Measurements from ENCODE around the gene SLC37A1.

DNA sequence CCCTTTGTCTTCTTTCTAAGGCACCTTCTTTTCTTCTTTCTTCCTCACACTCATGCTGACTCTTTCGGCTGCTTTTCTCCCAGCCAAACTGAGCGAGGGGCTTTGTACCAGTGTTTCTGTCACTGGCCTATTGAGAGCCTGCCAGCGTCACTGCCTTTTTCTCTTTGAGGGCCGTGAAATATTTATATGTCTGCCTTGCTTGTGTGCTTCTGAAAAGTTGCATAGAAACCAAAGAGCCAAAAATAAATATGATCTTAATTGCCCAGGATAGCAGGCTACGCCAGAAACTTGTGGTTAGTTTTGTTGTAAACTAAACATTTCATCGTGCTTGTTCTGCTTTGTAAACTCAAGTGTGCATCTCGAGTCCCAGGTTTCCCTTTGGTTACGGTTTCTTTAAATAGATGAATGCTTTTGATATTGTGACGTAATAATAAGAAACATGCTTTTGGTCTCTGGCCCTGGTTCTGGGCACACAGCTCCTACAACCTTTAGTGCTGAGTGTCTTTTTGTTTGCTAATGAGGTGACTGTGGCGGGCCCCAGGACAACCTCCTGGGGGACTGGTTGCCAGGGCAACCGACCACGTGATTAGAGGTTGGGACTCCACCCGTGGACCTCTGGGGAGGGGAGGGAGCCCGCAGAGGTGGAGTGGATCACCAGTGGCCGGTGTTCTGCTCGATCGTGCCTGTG lies 10.8 kb downstream of the SLC37A1 start:
- no peak for TF ChIP-seq POLR2AphosphoS5 (IDR thresholded peaks at IDR 0.05; ENCODE audit: low read depth, low read length)
- TF ChIP-seq FOXP2 (optimal IDR thresholded peaks at IDR 0.05; ENCODE audit: borderline replicate concordance, extremely low read depth, extremely low read length, insufficient read depth): no peak
- TF ChIP-seq TAF1 (IDR thresholded peaks at IDR 0.05; ENCODE audit: borderline replicate concordance, insufficient read depth, low read length): no peak
- TF ChIP-seq, protein P1, sequence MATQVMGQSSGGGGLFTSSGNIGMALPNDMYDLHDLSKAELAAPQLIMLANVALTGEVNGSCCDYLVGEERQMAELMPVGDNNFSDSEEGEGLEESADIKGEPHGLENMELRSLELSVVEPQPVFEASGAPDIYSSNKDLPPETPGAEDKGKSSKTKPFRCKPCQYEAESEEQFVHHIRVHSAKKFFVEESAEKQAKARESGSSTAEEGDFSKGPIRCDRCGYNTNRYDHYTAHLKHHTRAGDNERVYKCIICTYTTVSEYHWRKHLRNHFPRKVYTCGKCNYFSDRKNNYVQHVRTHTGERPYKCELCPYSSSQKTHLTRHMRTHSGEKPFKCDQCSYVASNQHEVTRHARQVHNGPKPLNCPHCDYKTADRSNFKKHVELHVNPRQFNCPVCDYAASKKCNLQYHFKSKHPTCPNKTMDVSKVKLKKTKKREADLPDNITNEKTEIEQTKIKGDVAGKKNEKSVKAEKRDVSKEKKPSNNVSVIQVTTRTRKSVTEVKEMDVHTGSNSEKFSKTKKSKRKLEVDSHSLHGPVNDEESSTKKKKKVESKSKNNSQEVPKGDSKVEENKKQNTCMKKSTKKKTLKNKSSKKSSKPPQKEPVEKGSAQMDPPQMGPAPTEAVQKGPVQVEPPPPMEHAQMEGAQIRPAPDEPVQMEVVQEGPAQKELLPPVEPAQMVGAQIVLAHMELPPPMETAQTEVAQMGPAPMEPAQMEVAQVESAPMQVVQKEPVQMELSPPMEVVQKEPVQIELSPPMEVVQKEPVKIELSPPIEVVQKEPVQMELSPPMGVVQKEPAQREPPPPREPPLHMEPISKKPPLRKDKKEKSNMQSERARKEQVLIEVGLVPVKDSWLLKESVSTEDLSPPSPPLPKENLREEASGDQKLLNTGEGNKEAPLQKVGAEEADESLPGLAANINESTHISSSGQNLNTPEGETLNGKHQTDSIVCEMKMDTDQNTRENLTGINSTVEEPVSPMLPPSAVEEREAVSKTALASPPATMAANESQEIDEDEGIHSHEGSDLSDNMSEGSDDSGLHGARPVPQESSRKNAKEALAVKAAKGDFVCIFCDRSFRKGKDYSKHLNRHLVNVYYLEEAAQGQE (IDR thresholded peaks at IDR 0.05; ENCODE audit: insufficient read depth in 1 of 2, low read depth in 2 of 2, low read length in 2 of 2): no peak
